ENCODE data around the gene OIT3.
"Not testable (repeated sequence)": the region's sequence is repeated elsewhere in the genome, so short reads cannot be mapped to it uniquely, and the experiment has no call there.

Gene OIT3

GRCh38 chr10:72903941-72904446 is 10.5 kb downstream of the OIT3 start:
- not testable (repeated sequence) for DNase-seq (ENCODE audit: low spot score)

- no peak for DNase-seq (ENCODE audit: low spot score)
Observed at GRCh38 chr10:72904806-72905205, 11.3 kb downstream of the OIT3 start.

GRCh38 chr10:72906446-72906845 is 12.9 kb downstream of the OIT3 start:
- no peak for DNase-seq (ENCODE audit: low spot score)

GRCh38 chr10:72910705-72911104 is 17.2 kb downstream of the OIT3 start:
- DNase-seq (ENCODE audit: low spot score) = no peak

GRCh38 chr10:72911758-72912157 is 18.2 kb downstream of the OIT3 start:
- DNase-seq (ENCODE audit: low spot score) = no peak

GRCh38 chr10:72912736-72913135 is 19.2 kb downstream of the OIT3 start:
- no peak for DNase-seq (ENCODE audit: low spot score)

- DNase-seq (ENCODE audit: low spot score) = no peak
Observed at GRCh38 chr10:72913287-72913686, 19.7 kb downstream of the OIT3 start.

GRCh38 chr10:72917201-72917600 is 23.7 kb downstream of the OIT3 start:
- not testable (repeated sequence) for DNase-seq (ENCODE audit: low spot score)

- DNase-seq (ENCODE audit: low spot score) = not testable (repeated sequence)
Observed at GRCh38 chr10:72917803-72918332, 24.3 kb downstream of the OIT3 start.

GRCh38 chr10:72918352-72918751 is 24.8 kb downstream of the OIT3 start:
- no peak for DNase-seq (ENCODE audit: low spot score)

GRCh38 chr10:72921147-72921683 is 27.7 kb downstream of the OIT3 start:
- DNase-seq (ENCODE audit: low spot score) = not testable (repeated sequence)

GRCh38 chr10:72924351-72924750 is 30.8 kb downstream of the OIT3 start:
- no peak for DNase-seq (ENCODE audit: low spot score)

GRCh38 chr10:72925951-72926465 is 32.5 kb downstream of the OIT3 start:
- no peak for DNase-seq (ENCODE audit: low spot score)

- DNase-seq (ENCODE audit: low spot score) = no peak
Observed at GRCh38 chr10:72927485-72927884, 33.9 kb downstream of the OIT3 start.

GRCh38 chr10:72928798-72929197 is 35.3 kb downstream of the OIT3 start:
- DNase-seq (ENCODE audit: low spot score) = no peak

- DNase-seq (ENCODE audit: low spot score) = no peak
Observed at GRCh38 chr10:72930276-72930675, 36.7 kb downstream of the OIT3 start.

- DNase-seq (ENCODE audit: low spot score) = no peak
Observed at GRCh38 chr10:72932259-72933015, 38.9 kb downstream of the OIT3 start.

GRCh38 chr10:72935361-72935760 is 41.8 kb downstream of the OIT3 start:
- no peak for DNase-seq (ENCODE audit: low spot score)

- no peak for DNase-seq (ENCODE audit: low spot score)
Observed at GRCh38 chr10:72943498-72944234, 50.1 kb downstream of the OIT3 start.

GRCh38 chr10:72946963-72947362 is 53.4 kb downstream of the OIT3 start:
- DNase-seq (ENCODE audit: low spot score) = no peak

GRCh38 chr10:72948762-72949161 is 55.2 kb downstream of the OIT3 start:
- no peak for DNase-seq (ENCODE audit: low spot score)

- no peak for DNase-seq (ENCODE audit: low spot score)
Observed at GRCh38 chr10:72951760-72952159, 58.2 kb downstream of the OIT3 start.

GRCh38 chr10:72952189-72952588 is 58.6 kb downstream of the OIT3 start:
- DNase-seq (ENCODE audit: low spot score) = no peak

Data from ecto neural progenitor cell (in vitro differentiated cells).